Measurements from ENCODE around the gene IGSF9B.

DNA sequence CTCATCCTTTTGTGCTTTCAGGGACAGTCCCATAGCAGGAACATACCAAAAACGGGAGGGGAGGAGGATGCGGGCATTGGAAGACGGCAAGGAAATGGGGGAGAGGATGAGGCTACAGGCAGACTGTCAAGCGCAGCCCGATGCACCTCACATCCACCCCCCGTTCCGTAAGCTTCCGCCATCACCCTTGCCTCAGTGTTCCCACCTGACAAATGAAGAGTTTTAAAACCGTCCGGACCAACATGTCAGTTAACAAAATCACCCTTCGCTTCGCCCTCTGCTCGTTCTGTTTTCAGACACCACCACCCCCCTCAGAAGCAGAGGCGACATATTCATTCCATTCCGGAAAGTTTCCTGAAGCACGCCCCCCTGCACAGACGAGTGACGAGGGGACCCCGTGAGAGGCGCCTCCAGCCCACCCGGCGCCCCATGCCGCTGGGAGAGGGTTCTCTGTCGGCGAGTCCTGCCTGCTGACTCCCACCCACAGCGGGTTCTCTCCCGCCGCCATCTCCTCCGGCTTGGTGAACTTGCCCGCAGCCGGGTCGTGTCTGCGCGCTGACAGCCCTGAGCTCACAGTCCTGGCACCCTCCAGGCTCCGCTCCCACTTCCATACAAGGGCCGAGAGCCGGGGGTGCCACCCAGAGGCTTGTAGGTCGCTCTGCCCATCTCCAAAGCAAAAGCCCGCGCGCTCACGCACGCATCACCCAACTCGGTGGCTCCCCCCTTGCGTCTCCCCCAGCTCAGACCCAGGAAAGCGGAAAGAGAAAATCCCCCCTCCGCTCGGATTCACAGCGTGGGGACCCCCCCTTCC, 1.5 kb downstream of the IGSF9B start:
- TF ChIP-seq EZH2 (IDR thresholded peaks at IDR 0.05; ENCODE audit: borderline replicate concordance): peak; percentile 35
- TF ChIP-seq, protein P1, sequence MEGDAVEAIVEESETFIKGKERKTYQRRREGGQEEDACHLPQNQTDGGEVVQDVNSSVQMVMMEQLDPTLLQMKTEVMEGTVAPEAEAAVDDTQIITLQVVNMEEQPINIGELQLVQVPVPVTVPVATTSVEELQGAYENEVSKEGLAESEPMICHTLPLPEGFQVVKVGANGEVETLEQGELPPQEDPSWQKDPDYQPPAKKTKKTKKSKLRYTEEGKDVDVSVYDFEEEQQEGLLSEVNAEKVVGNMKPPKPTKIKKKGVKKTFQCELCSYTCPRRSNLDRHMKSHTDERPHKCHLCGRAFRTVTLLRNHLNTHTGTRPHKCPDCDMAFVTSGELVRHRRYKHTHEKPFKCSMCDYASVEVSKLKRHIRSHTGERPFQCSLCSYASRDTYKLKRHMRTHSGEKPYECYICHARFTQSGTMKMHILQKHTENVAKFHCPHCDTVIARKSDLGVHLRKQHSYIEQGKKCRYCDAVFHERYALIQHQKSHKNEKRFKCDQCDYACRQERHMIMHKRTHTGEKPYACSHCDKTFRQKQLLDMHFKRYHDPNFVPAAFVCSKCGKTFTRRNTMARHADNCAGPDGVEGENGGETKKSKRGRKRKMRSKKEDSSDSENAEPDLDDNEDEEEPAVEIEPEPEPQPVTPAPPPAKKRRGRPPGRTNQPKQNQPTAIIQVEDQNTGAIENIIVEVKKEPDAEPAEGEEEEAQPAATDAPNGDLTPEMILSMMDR (IDR thresholded peaks at IDR 0.05; ENCODE audit: poor library complexity): no peak
- peak; percentile 33 for TF ChIP-seq EZH2phosphoT487 (IDR thresholded peaks at IDR 0.05; ENCODE audit: low read depth, severe bottlenecking, unreplicated experiment)
